Prostate gland (tissue), 2 donors: ENCODE results near the gene SOX18. TPM values are rescaled to one million over a fixed set of nuclear protein-coding genes. Genes with fewer than 3 reads are reported as not detected.

Experiments
- DNase-seq: peaks from one replicate; pipeline ENCODE4 v3.0.0-alpha.2; 2019; ENCODE audit warnings: low spot score
- H3K27ac ChIP-seq, 2 donors: fragments of 200-600 bp; sonication (generic); 2 replicates each; pipeline ENCODE4 v1.5.1; 2017 to 2019
- H3K27me3 ChIP-seq: fragments of 200-600 bp; sonication (generic); replicated peaks from 2 replicates; pipeline ENCODE4 v1.5.1; 2019; ENCODE audit not compliant: insufficient read depth
- H3K36me3 ChIP-seq, 2 donors: fragments of 200-600 bp; sonication (generic); 1 replicate in 1 of 2; 2 replicates in 1 of 2; pipeline versions ENCODE4 v1.5.1 to v1.8.1; 2017 to 2019
- H3K4me1 ChIP-seq: fragments of 200-600 bp; sonication (generic); replicated peaks from 2 replicates; pipeline ENCODE4 v1.5.1; 2019
- H3K4me3 ChIP-seq, 2 donors: fragments of 200-600 bp; sonication (generic); 2 replicates each; pipeline ENCODE4 v1.5.1; 2017 to 2019
- H3K9me3 ChIP-seq: fragments of 200-600 bp; sonication (generic); 2 replicates; pipeline ENCODE4 v1.5.1; 2017
- CTCF ChIP-seq, 4 experiments: fragments of 200-600 bp in 2 of 4; fragments of 450-650 bp in 2 of 4; sonication (generic) in 2 of 4; IDR thresholded peaks; 1 replicate in 3 of 4; 2 replicates in 1 of 4; pipeline ENCODE4 v1.5.1; 2016 to 2019; ENCODE audit warnings: antibody characterized with exemption in 4 of 4, mild to moderate bottlenecking in 2 of 4, moderate library complexity in 2 of 4
- POLR2A ChIP-seq: fragments of 450-650 bp; IDR thresholded peaks from one replicate; pipeline ENCODE4 v1.6.1; 2016; ENCODE audit warnings: antibody characterized with exemption, mild to moderate bottlenecking
- POLR2AphosphoS5 ChIP-seq: sonication (generic); formaldehyde crosslinking; IDR thresholded peaks from one replicate; pipeline ENCODE4 v1.6.1; 2017; ENCODE audit warnings: antibody characterized with exemption
- WGBS: methylation state at CpG from one replicate; pipeline ENCODE4 v1.1.5; 2018; 5-methylcytosine and 5-hydroxymethylcytosine counted together
- intact Hi-C: fragments of 100-400 bp; cut with DNase I; formaldehyde crosslinking; loops from one replicate; pipeline ENCODE4 v1.14.2; 2022
- total RNA-seq, 2 donors: library from RNA; depleted of rRNA; stranded (reverse); fragments of >200 nt; gene quantifications; one replicate each; pipeline ENCODE4 v1.1.0, GENCODE V29; 2016

Gene SOX18
- total RNA-seq, 2 donors from 2014 or later = 4.7 to 12.8 TPM

DNA sequence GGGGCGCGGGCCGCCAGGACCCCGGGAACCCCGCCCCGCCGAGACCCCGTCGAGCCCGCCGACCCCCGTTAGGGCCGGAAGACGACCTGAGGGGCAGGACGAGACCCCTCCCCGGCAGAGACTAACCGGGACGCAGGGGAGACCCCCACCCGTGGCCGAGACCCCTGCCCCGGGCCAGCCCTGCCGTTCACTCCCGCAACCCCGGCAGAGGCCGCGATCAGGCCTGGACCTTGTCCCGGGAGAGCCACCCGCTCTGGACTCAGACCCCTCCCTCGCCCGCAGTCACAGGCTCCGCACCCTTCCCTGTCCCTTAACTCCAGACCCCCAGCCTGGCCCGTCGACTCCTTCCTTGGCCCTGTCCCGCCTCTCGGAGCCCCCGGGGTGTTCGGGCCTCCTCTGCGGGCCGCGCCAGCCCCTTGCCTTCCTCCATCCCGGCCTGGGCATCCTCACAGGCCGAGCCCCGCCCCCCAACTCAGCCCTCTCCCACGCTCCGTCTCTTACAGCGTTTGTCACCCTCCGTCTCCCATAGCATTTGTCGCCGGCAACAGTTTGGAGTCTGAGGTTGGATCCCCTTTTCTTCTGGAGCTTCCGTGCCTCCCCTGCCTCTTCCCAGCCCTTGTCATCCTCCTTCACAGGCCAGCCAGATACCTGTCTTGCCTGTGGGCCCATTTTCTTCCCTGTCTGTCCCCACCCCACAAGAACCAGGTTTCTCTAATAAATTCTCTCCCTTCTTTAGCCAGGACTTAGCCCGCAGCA, 14.1 kb upstream of the SOX18 start:
- intact Hi-C loops = loop anchor here (10.0 kb wide), 1 partner anchor 169 kb away; the partner anchor contains the start of gene DNAJC5
- peak overlapping the region; percentile 67 to 88 for H3K4me3 ChIP-seq
- H3K27ac ChIP-seq = peak overlapping the region; percentile 53 to 83
- no peaks in the 10 kb centered on the region for H3K9me3 ChIP-seq
- peaks cover 10% of the 10 kb centered on the region for H3K4me1 ChIP-seq
- TF ChIP-seq CTCF (IDR thresholded peaks at IDR 0.05) (no peak), POLR2AphosphoS5 (no peak), POLR2A (no peak)
- no peaks in the 10 kb centered on the region for H3K36me3 ChIP-seq
- 1% methylated on average over 50 of the region's 51 CpGs for WGBS
- no peak for DNase-seq
- no peaks in the 10 kb centered on the region for H3K27me3 ChIP-seq

DNA sequence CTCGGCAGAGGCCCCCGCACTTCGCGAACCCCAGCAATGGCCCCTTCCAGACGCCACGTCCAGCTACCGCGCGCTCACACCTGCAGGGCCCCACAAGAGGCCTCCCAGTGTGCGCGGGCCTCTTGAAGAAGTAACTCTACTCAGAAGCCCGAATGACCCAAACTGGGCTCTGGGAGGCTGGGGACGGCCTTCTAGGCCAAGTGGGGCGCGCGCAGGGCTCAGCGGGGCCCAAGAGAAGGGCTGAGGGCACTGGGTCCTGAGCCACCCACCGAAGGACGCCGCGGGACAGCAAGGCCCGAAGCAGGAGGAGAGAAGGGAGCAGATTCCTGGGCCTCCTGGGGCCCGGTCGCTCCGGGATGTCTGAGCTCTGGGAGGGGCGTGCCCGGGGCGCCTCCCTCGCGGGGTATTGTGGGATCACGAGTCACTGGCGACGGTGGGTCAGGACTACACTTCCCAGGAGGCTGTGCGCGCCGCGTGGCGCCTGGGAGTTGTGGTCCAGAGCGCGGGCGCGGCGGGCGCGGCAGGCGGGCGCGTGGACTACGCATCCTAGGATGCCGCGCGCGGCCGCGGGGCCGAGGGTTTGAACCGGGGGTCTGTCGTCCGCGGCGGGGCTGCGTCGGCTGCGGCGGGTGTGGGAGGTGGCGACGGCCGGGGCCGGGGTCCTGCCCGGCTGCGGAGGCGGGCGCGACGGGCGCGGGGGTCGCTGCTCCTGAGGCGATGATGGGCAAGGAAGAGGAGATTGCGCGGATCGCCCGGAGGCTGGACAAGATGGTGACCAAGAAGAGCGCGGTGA, 13.4 kb upstream of the SOX18 start, which contains the start of gene TCEA2:
Gene TCEA2 (plus strand): TSS at position 603 of the 793 bp plus-strand sequence. CDS start 115 bp downstream, at position 718.
- peak within 1 kb of the TSS; percentile 77 to 83 for H3K27ac ChIP-seq
- intact Hi-C loops = loop anchor here (10.0 kb wide), 1 partner anchor 168 kb away; the partner anchor contains the start of gene DNAJC5
- TF ChIP-seq POLR2A (peak; percentile 81), CTCF (IDR thresholded peaks at IDR 0.05) (peak in 2 of 4 experiments; percentile 14 to 22), POLR2AphosphoS5 (peak; percentile 96)
- H3K27me3 ChIP-seq = no peaks in the 10 kb centered on the region
- H3K9me3 ChIP-seq = no peaks in the 10 kb centered on the region
- DNase-seq = peak; percentile 97
- peaks cover 16% of the 10 kb centered on the region for H3K4me1 ChIP-seq
- no peaks in the 10 kb centered on the region for H3K36me3 ChIP-seq
- H3K4me3 ChIP-seq = peak within 1 kb of the TSS; percentile 67 to 88
- WGBS = 5% methylated on average over 71 of the region's 85 CpGs

GRCh38 chr20:64062276-64062595, 12.8 kb upstream of the SOX18 start:
- no peak for DNase-seq
- Histone ChIP-seq H3K4me3 (peak overlapping the region; percentile 67 to 88), H3K27ac (peak overlapping the region; percentile 77 to 83), H3K36me3 (no peaks in the 10 kb centered on the region), H3K4me1 (peaks cover 16% of the 10 kb centered on the region), H3K9me3 (no peaks in the 10 kb centered on the region), H3K27me3 (no peaks in the 10 kb centered on the region)
- no peak for TF ChIP-seq POLR2A
- peak in 1 of 4 experiments; percentile 2 for TF ChIP-seq CTCF (IDR thresholded peaks at IDR 0.05)
- WGBS = 49% methylated on average over 5 of the region's 5 CpGs
- intact Hi-C loops = loop anchor here (10.0 kb wide), 1 partner anchor 167 kb away; the partner anchor contains the start of gene DNAJC5

- Histone ChIP-seq H3K27me3 (peaks cover 6% of the 10 kb centered on the region), H3K4me1 (peaks cover 7% of the 10 kb centered on the region), H3K9me3 (no peaks in the 10 kb centered on the region), H3K36me3 (no peaks in the 10 kb centered on the region), H3K4me3 (no peak overlapping the region), H3K27ac (peak overlapping the region; percentile 5 to 22)
- intact Hi-C loops = no loop called here
- DNase-seq = no peak
- WGBS = 79% methylated on average over 12 of the region's 12 CpGs
- TF ChIP-seq POLR2A (no peak), CTCF (IDR thresholded peaks at IDR 0.05) (no peak), POLR2AphosphoS5 (no peak)
Measured at GRCh38 chr20:64058536-64058935, 9.1 kb upstream of the SOX18 start.
